Liver (tissue), 9 donors: ENCODE results near the gene PLXNA2. TPM values are rescaled to one million over a fixed set of nuclear protein-coding genes. Genes with fewer than 3 reads are reported as not detected.

Experiments used
- DNase-seq: peaks from one replicate; pipeline ENCODE4 v3.0.0-alpha.2; 2017; ENCODE audit warnings: low spot score
- H3K27ac ChIP-seq, 2 donors: one replicate each; pipeline ENCODE4 v1.7.0; 2013; ENCODE audit warnings: inconsistent platforms in 2 of 2, low read length in 2 of 2, control low read depth in 1 of 2, low read depth in 1 of 2, mild to moderate bottlenecking in 1 of 2
- H3K27me3 ChIP-seq, 4 donors: one replicate each; pipeline versions ENCODE4 v1.6.1 to v1.7.0; 2013; ENCODE audit warnings: low read length in 3 of 4, inconsistent platforms in 1 of 4, mild to moderate bottlenecking in 1 of 4, moderate library complexity in 1 of 4; ENCODE audit not compliant: control insufficient read depth in 4 of 4, insufficient read depth in 4 of 4
- H3K36me3 ChIP-seq, 4 donors: one replicate each; pipeline versions ENCODE4 v1.6.1 to v1.7.0; 2013; ENCODE audit warnings: low read length in 3 of 4, mild to moderate bottlenecking in 3 of 4, low read depth in 1 of 4, moderate library complexity in 1 of 4; ENCODE audit not compliant: control insufficient read depth in 4 of 4, insufficient read depth in 3 of 4
- H3K4me1 ChIP-seq, 4 donors: one replicate each; pipeline versions ENCODE4 v1.6.1 to v1.7.0; 2013; ENCODE audit warnings: low read length in 3 of 4, mild to moderate bottlenecking in 3 of 4, moderate library complexity in 1 of 4; ENCODE audit not compliant: control insufficient read depth in 4 of 4, insufficient read depth in 4 of 4
- H3K4me3 ChIP-seq, 3 donors: one replicate each; pipeline versions ENCODE4 v1.6.1 to v1.7.0; 2013; ENCODE audit warnings: low read length in 3 of 3, control low read depth in 1 of 3, low read depth in 1 of 3, mild to moderate bottlenecking in 1 of 3
- H3K9ac ChIP-seq, 2 donors: one replicate each; pipeline ENCODE4 v1.7.0; 2013; ENCODE audit warnings: low read length in 2 of 2, mild to moderate bottlenecking in 2 of 2, moderate library complexity in 2 of 2, control low read depth in 1 of 2, low read depth in 1 of 2
- H3K9me3 ChIP-seq, 4 donors: one replicate each; pipeline versions ENCODE4 v1.6.1 to v1.7.0; 2013; ENCODE audit warnings: low read length in 3 of 4; ENCODE audit not compliant: control insufficient read depth in 4 of 4
- EGR1 ChIP-seq, 2 donors: IDR thresholded peaks; 2 replicates each; pipeline ENCODE4 v1.6.1; 2016 to 2018; ENCODE audit warnings: antibody characterized with exemption in 2 of 2, low read depth in 2 of 2
- FOXA2 ChIP-seq: IDR thresholded peaks from 2 replicates; pipeline ENCODE4 v1.6.1; 2016; ENCODE audit warnings: antibody characterized with exemption
- GABPA ChIP-seq, 2 donors: IDR thresholded peaks in 1 of 2; conservative IDR thresholded peaks in 1 of 2; 2 replicates each; pipeline ENCODE4 v1.6.1; 2016; ENCODE audit warnings: antibody characterized with exemption in 2 of 2, mild to moderate bottlenecking in 1 of 2, moderate library complexity in 1 of 2
- HNF4A ChIP-seq, 2 donors: conservative IDR thresholded peaks; 2 replicates each; pipeline ENCODE4 v1.6.1; 2016; ENCODE audit warnings: antibody characterized with exemption in 2 of 2, mild to moderate bottlenecking in 2 of 2
- JUND ChIP-seq, 2 donors: IDR thresholded peaks; 2 replicates each; pipeline ENCODE4 v1.6.1; 2016; ENCODE audit warnings: antibody characterized with exemption in 2 of 2
- NR2F2 ChIP-seq: IDR thresholded peaks from 2 replicates; pipeline ENCODE4 v1.6.1; 2016; ENCODE audit warnings: antibody characterized with exemption
- RAD21 ChIP-seq, 2 donors: IDR thresholded peaks; 2 replicates each; pipeline ENCODE4 v1.6.1; 2016; ENCODE audit warnings: antibody characterized with exemption in 2 of 2, mild to moderate bottlenecking in 2 of 2
- SP1 ChIP-seq: IDR thresholded peaks from 2 replicates; pipeline ENCODE4 v1.6.1; 2018; ENCODE audit warnings: antibody characterized with exemption, mild to moderate bottlenecking
- TAF1 ChIP-seq: conservative IDR thresholded peaks from 2 replicates; pipeline ENCODE4 v1.6.1; 2016; ENCODE audit warnings: antibody characterized with exemption, mild to moderate bottlenecking
- YY1 ChIP-seq: IDR thresholded peaks from 2 replicates; pipeline ENCODE4 v1.6.1; 2016; ENCODE audit warnings: antibody characterized with exemption, mild to moderate bottlenecking
- ZBTB33 ChIP-seq: IDR thresholded peaks from 2 replicates; pipeline ENCODE4 v1.6.1; 2016; ENCODE audit warnings: antibody characterized with exemption
- WGBS: extraction: QIAGEN DNeasy Blood & Tissue Kit; methylation state at CpG from one replicate; pipeline ENCODE4 v1.1.7; 2013; 5-methylcytosine and 5-hydroxymethylcytosine counted together
- polyA plus RNA-seq, 2 donors: library from polyadenylated mRNA; stranded (reverse) in 1 of 2; unstranded in 1 of 2; fragments of 200-250 nt in 1 of 2; fragments of >200 nt in 1 of 2; fragmentation: Nextera tagmentation in 1 of 2; extraction: Ambion mirVana in 1 of 2; gene quantifications; one replicate each; pipeline versions ENCODE4 v1.2.1 to v1.2.3, GENCODE V29; 2013 to 2015
- total RNA-seq, 2 donors: library from RNA; depleted of rRNA; stranded (reverse); fragments of >200 nt; gene quantifications; one replicate each; pipeline ENCODE4 v1.2.3, GENCODE V29; 2014
- TF ChIP-seq, protein P1 (sequence below): IDR thresholded peaks from 2 replicates; pipeline ENCODE4 v1.6.1; 2016; ENCODE audit warnings: antibody characterized with exemption
- TF ChIP-seq, protein P2 (sequence below): IDR thresholded peaks from 2 replicates; pipeline ENCODE4 v1.6.1; 2016; ENCODE audit warnings: antibody characterized with exemption, mild to moderate bottlenecking
- donor health status: healthy.
- donor health status: healthy.
- donor health status: healthy.
- donor health status: healthy.
- donor health status: healthy.

Gene PLXNA2
- total and polyA plus RNA-seq, 4 donors = 1.8 to 9.2 (median 2.8) TPM

DNA sequence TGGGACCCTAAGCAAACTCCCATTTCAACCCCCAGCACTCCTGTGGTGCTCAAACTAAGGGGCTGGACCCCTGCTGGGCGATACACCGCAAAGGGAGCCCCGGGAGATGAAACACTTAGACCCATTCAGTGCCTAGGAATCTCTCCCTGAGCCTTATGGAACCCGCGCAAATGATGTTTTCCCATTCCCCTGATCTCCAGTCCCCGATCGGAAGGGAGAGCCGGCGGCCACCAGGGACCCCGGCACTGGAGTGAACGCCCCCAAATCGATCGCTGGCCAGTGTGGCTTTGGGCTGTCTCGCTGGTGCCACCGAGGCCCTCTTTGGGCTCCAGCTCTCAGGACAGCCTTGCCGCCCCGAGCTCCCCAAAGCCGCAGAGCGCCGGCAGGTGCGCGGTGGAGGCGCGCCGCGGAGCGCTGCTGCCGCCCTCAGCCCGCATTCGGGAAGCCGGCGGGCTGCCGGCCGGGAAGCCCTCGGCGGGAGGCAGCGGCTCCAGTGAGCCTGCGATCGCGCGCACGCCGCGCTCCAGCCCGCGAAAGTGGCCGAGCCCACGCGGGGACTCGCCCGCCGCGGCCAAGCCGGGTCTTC lies 1.1 kb downstream of the PLXNA2 start:
- Histone ChIP-seq H3K9me3 (no peaks in the 10 kb centered on the region), H3K4me3 (peak overlapping the region; percentile 82 to 87 (median 85)), H3K27ac (peak overlapping the region; percentile 91 to 93), H3K36me3 (no peaks in the 10 kb centered on the region), H3K9ac (peak overlapping the region; percentile 69 to 75), H3K27me3 (no peaks in the 10 kb centered on the region), H3K4me1 (peaks cover 11 to 61% (median 54%) of the 10 kb centered on the region in 4 donors)
- TF ChIP-seq GABPA (IDR thresholded peaks at IDR 0.05 in 1 of 2, conservative IDR thresholded peaks at IDR 0.05 in 1 of 2) = no peak
- TF ChIP-seq SP1 = no peak
- TF ChIP-seq FOXA2 = no peak
- TF ChIP-seq, protein P1, sequence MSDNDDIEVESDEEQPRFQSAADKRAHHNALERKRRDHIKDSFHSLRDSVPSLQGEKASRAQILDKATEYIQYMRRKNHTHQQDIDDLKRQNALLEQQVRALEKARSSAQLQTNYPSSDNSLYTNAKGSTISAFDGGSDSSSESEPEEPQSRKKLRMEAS = no peak
- no peak for TF ChIP-seq NR2F2
- TF ChIP-seq YY1 = peak; percentile 7
- peak in 1 of 2 donors; percentile 13 for TF ChIP-seq RAD21 (IDR thresholded peaks at IDR 0.05)
- WGBS = 1% methylated on average over 54 of the region's 54 CpGs
- DNase-seq = no peak

DNA sequence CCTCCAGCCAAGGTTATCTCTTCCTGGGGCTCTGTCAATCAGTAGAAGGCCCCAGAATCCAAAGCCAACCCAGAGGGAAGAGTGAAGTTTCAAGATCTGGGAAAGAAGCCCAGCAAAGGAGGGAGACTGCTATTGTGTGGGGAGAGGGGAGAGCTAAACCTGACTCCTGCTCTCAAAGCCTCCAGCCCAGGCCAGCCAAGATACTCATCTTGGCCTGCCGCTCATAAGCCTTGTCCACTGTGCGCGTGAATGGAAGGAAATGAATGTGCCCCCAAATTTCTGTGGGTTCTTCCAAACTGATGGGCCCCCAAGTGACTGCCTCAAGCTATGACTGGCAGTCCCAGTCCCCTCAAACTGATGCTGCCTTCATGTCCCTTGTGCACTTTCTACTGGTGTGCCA lies 2.0 kb downstream of the PLXNA2 start:
- H3K27me3 ChIP-seq = no peaks in the 10 kb centered on the region
- 94% methylated on average over 3 of the region's 3 CpGs for WGBS
- peaks cover 11 to 65% (median 58%) of the 10 kb centered on the region in 4 donors for H3K4me1 ChIP-seq
- H3K9ac ChIP-seq = no peak overlapping the region
- peak overlapping the region in 2 of 3 donors; percentile 85 to 87 for H3K4me3 ChIP-seq
- TF ChIP-seq TAF1 (no peak), ZBTB33 (no peak), YY1 (no peak), FOXA2 (no peak), RAD21 (IDR thresholded peaks at IDR 0.05) (no peak), EGR1 (IDR thresholded peaks at IDR 0.05; ENCODE audit: low read depth in 2 of 2) (no peak), SP1 (no peak), NR2F2 (no peak), HNF4A (conservative IDR thresholded peaks at IDR 0.05) (no peak), JUND (IDR thresholded peaks at IDR 0.05) (no peak)
- TF ChIP-seq, protein P1 = no peak
- TF ChIP-seq, protein P2, sequence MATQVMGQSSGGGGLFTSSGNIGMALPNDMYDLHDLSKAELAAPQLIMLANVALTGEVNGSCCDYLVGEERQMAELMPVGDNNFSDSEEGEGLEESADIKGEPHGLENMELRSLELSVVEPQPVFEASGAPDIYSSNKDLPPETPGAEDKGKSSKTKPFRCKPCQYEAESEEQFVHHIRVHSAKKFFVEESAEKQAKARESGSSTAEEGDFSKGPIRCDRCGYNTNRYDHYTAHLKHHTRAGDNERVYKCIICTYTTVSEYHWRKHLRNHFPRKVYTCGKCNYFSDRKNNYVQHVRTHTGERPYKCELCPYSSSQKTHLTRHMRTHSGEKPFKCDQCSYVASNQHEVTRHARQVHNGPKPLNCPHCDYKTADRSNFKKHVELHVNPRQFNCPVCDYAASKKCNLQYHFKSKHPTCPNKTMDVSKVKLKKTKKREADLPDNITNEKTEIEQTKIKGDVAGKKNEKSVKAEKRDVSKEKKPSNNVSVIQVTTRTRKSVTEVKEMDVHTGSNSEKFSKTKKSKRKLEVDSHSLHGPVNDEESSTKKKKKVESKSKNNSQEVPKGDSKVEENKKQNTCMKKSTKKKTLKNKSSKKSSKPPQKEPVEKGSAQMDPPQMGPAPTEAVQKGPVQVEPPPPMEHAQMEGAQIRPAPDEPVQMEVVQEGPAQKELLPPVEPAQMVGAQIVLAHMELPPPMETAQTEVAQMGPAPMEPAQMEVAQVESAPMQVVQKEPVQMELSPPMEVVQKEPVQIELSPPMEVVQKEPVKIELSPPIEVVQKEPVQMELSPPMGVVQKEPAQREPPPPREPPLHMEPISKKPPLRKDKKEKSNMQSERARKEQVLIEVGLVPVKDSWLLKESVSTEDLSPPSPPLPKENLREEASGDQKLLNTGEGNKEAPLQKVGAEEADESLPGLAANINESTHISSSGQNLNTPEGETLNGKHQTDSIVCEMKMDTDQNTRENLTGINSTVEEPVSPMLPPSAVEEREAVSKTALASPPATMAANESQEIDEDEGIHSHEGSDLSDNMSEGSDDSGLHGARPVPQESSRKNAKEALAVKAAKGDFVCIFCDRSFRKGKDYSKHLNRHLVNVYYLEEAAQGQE = no peak
- no peaks in the 10 kb centered on the region for H3K36me3 ChIP-seq
- H3K27ac ChIP-seq = peak overlapping the region in 1 of 2 donors; percentile 93
- no peak for DNase-seq
- no peaks in the 10 kb centered on the region for H3K9me3 ChIP-seq
